RWPE2 (cell line): Measurements from ENCODE around the gene FLCN.

Source experiments
- ATAC-seq: fragments of 200-7000 bp; cut with Tn5 transposase; 3 replicates; pipeline ENCODE4 v1.9.1; 2021; ENCODE audit warnings: low read depth
- DNase-seq: peaks from one replicate; pipeline ENCODE4 v3.0.0-alpha.2; 2020; ENCODE audit warnings: low spot score
- H3K27ac ChIP-seq: fragments of 450-650 bp; 2 replicates; pipeline ENCODE4 v1.5.1; 2017; ENCODE audit warnings: mild to moderate bottlenecking; ENCODE audit not compliant: poor library complexity, severe bottlenecking
- H3K27me3 ChIP-seq: fragments of 250-450 bp; sonication (Bioruptor Pico); 2 replicates; pipeline ENCODE4 v1.5.1; 2021; ENCODE audit warnings: mild to moderate bottlenecking, moderate library complexity; ENCODE audit not compliant: insufficient read depth, poor library complexity, severe bottlenecking
- H3K36me3 ChIP-seq: fragments of 250-450 bp; sonication (Bioruptor Pico); 2 replicates; pipeline ENCODE4 v1.5.1; 2020; ENCODE audit warnings: low read depth, mild to moderate bottlenecking, moderate library complexity
- H3K4me1 ChIP-seq: fragments of 250-450 bp; sonication (Bioruptor Pico); 2 replicates; pipeline ENCODE4 v1.5.1; 2021; ENCODE audit warnings: mild to moderate bottlenecking, moderate library complexity; ENCODE audit not compliant: insufficient read depth, poor library complexity, severe bottlenecking
- H3K4me3 ChIP-seq: fragments of 250-450 bp; sonication (Bioruptor Pico); 2 replicates; pipeline ENCODE4 v1.5.1; 2021; ENCODE audit warnings: mild to moderate bottlenecking, moderate library complexity; ENCODE audit not compliant: severe bottlenecking
- H3K9me3 ChIP-seq: fragments of 250-450 bp; sonication (Bioruptor Pico); 2 replicates; pipeline ENCODE4 v1.5.1; 2021; ENCODE audit warnings: mild to moderate bottlenecking, moderate library complexity; ENCODE audit not compliant: severe bottlenecking
- CTCF ChIP-seq: fragments of 450-650 bp; IDR thresholded peaks from one replicate; pipeline ENCODE4 v1.5.1; 2017; ENCODE audit warnings: mild to moderate bottlenecking, moderate library complexity; ENCODE audit not compliant: poor library complexity, severe bottlenecking

Gene FLCN

GRCh38 chr17:17180141-17180603, 56.8 kb downstream of the FLCN start:
- no peak for TF ChIP-seq CTCF
- ATAC-seq = no peak
- Histone ChIP-seq H3K4me1 (no peaks in the 10 kb centered on the region), H3K27ac (no peak overlapping the region), H3K36me3 (peaks cover 96% of the 10 kb centered on the region), H3K9me3 (no peaks in the 10 kb centered on the region), H3K4me3 (no peak overlapping the region), H3K27me3 (no peaks in the 10 kb centered on the region)
- DNase-seq = no peak

GRCh38 chr17:17179371-17179827, 57.6 kb downstream of the FLCN start:
- DNase-seq (no peak), ATAC-seq (no peak)
- Histone ChIP-seq H3K27ac (no peak overlapping the region), H3K4me3 (no peak overlapping the region), H3K27me3 (no peaks in the 10 kb centered on the region), H3K4me1 (no peaks in the 10 kb centered on the region), H3K36me3 (peaks cover 99% of the 10 kb centered on the region), H3K9me3 (no peaks in the 10 kb centered on the region)
- TF ChIP-seq CTCF = no peak

- DNase-seq = no peak
- peaks cover under 1% of the 10 kb centered on the region for H3K4me1 ChIP-seq
- H3K4me3 ChIP-seq = no peak overlapping the region
- H3K27me3 ChIP-seq = no peaks in the 10 kb centered on the region
- no peaks in the 10 kb centered on the region for H3K9me3 ChIP-seq
- TF ChIP-seq CTCF = no peak
- H3K36me3 ChIP-seq = peaks cover 99% of the 10 kb centered on the region
- H3K27ac ChIP-seq = no peak overlapping the region
- no peak for ATAC-seq
Measured at GRCh38 chr17:17177176-17177575, 59.8 kb downstream of the FLCN start.

GRCh38 chr17:17176341-17176740, 60.6 kb downstream of the FLCN start:
- ATAC-seq (no peak), DNase-seq (no peak)
- TF ChIP-seq CTCF = no peak
- Histone ChIP-seq H3K27me3 (no peaks in the 10 kb centered on the region), H3K36me3 (peaks cover 99% of the 10 kb centered on the region), H3K27ac (no peak overlapping the region), H3K4me1 (peaks cover 2% of the 10 kb centered on the region), H3K9me3 (no peaks in the 10 kb centered on the region), H3K4me3 (no peak overlapping the region)

- Histone ChIP-seq H3K4me1 (peaks cover 2% of the 10 kb centered on the region), H3K4me3 (no peak overlapping the region), H3K27me3 (no peaks in the 10 kb centered on the region), H3K9me3 (no peaks in the 10 kb centered on the region), H3K27ac (no peak overlapping the region), H3K36me3 (peaks cover 99% of the 10 kb centered on the region)
- no peak for TF ChIP-seq CTCF
- no peak for ATAC-seq
- no peak for DNase-seq
Measured at GRCh38 chr17:17175917-17176316, 61.1 kb downstream of the FLCN start.
